Measurements from ENCODE around the gene FADS1.

DNA sequence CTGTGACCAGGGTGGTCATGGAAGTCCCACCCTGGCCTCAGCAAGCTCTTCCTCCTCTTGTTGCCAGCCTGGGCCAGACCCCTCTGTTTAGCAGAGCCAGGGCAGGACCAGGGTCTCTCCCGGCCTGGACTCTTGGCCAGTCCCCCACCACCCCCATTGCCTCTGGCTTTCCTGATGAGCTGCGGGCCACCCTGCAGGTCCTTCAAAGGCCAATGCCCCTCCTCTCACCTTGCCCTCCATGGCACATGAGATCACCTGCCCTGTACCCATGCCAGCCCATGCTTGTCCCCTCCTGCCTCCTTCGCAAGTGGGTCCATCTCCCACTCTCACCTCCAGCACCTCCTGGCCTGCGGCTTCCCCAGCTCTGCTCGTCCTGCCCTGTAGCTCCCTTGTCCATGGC lies 21.7 kb upstream of the FADS1 start:
- TF ChIP-seq POLR2A (IDR thresholded peaks at IDR 0.05): no peak
- TF ChIP-seq, protein P1, sequence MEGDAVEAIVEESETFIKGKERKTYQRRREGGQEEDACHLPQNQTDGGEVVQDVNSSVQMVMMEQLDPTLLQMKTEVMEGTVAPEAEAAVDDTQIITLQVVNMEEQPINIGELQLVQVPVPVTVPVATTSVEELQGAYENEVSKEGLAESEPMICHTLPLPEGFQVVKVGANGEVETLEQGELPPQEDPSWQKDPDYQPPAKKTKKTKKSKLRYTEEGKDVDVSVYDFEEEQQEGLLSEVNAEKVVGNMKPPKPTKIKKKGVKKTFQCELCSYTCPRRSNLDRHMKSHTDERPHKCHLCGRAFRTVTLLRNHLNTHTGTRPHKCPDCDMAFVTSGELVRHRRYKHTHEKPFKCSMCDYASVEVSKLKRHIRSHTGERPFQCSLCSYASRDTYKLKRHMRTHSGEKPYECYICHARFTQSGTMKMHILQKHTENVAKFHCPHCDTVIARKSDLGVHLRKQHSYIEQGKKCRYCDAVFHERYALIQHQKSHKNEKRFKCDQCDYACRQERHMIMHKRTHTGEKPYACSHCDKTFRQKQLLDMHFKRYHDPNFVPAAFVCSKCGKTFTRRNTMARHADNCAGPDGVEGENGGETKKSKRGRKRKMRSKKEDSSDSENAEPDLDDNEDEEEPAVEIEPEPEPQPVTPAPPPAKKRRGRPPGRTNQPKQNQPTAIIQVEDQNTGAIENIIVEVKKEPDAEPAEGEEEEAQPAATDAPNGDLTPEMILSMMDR (IDR thresholded peaks at IDR 0.05): no peak

Measured in esophagus squamous epithelium (tissue), 4 donors.